Spleen (tissue), 7 donors: ENCODE data around the gene PARP11.

Source experiments
- CTCF ChIP-seq, 11 experiments: fragments of 200-600 bp in 7 of 11; fragments of 450-650 bp in 4 of 11; sonication (generic) in 4 of 11; IDR thresholded peaks in 8 of 11; conservative IDR thresholded peaks in 3 of 11; 1 replicate in 7 of 11; 2 replicates in 4 of 11; pipeline versions ENCODE4 v1.4.0 to v1.8.0; 2016 to 2021; ENCODE audit warnings: antibody characterized with exemption in 11 of 11, inconsistent platforms in 4 of 11, mild to moderate bottlenecking in 1 of 11
- POLR2A ChIP-seq, 3 donors: fragments of 450-650 bp; IDR thresholded peaks; one replicate each; pipeline ENCODE4 v1.5.1; 2017; ENCODE audit warnings: antibody characterized with exemption in 3 of 3, mild to moderate bottlenecking in 1 of 3
- POLR2AphosphoS5 ChIP-seq, 3 donors: sonication (generic); formaldehyde crosslinking; IDR thresholded peaks; one replicate each; pipeline ENCODE4 v1.5.1; 2017; ENCODE audit warnings: antibody characterized with exemption in 3 of 3
- donor health status: DM: no; HTN: no; CAD: no; lungs with moderate emphysema.
- donor health status: DM: no; HTN: no; CAD: no.
- donor health status: DM: no; HTN: no; CAD: no.

DNA sequence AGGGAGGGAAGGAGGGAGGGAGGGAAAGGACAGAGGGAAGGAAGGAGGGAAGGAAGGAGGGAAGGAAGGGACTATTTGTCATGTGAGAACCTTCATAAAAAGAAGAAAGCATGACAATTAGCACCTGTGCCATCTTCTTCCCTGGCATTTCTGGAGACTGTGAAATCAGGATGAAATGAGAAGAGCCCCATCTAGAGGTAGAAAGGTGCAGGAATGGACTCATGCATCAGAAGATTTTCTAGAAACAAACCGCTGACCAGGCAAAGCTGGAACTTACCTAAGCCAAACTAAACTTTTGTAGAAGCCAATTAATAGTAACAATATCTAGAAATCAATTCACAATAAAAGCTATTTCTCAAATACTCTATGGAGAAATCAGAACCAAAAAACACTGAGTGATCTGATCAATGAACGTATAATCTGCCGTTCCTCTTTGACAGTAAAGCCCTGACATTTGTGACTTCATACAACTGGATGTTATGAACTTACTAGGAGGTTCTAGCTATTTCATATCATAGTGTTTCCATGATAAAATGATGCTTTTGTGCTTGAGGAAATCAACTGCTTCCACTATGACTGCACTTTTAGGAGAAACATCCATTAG lies 95.9 kb downstream of the PARP11 start:
- peak; percentile 29 to 75 (median 65) for TF ChIP-seq CTCF (IDR thresholded peaks at IDR 0.05 in 8 of 11, conservative IDR thresholded peaks at IDR 0.05 in 3 of 11)
- TF ChIP-seq POLR2A (IDR thresholded peaks at IDR 0.05): no peak
- TF ChIP-seq POLR2AphosphoS5 (IDR thresholded peaks at IDR 0.05): no peak
